HepG2 (cell line): ENCODE results near the gene KCTD13. TPM values are rescaled to one million over a fixed set of nuclear protein-coding genes. Genes with fewer than 3 reads are reported as not detected.

Experiments
- EZH2 ChIP-seq: conservative IDR thresholded peaks from 2 replicates; pipeline ENCODE4 v1.6.1; 2012; ENCODE audit warnings: mild to moderate bottlenecking, low read depth, low read length, moderate library complexity
- IRX3 ChIP-seq: sonication (generic); formaldehyde crosslinking; IDR thresholded peaks from 2 replicates; pipeline ENCODE4 v1.8.1; 2023; ENCODE audit warnings: mild to moderate bottlenecking, low read depth, missing genetic modification reagents, borderline replicate concordance
- PHB2 ChIP-seq: fragments of 450-650 bp; IDR thresholded peaks from 2 replicates; pipeline ENCODE4 v1.6.1; 2018; ENCODE audit not compliant: partially characterized antibody
- PRDM15 ChIP-seq: sonication (generic); formaldehyde crosslinking; IDR thresholded peaks from 2 replicates; pipeline ENCODE4 v1.4.0; 2020; ENCODE audit warnings: missing genetic modification reagents
- SRSF9 ChIP-seq: fragments of 200-400 bp; formaldehyde crosslinking; IDR thresholded peaks from 2 replicates; pipeline ENCODE4 v1.6.1; 2018; ENCODE audit warnings: borderline replicate concordance, mild to moderate bottlenecking, low read depth, low read length; ENCODE audit not compliant: insufficient read depth, poor library complexity, severe bottlenecking
- TEAD3 ChIP-seq: optimal IDR thresholded peaks from 2 replicates; pipeline ENCODE3; 2016; ENCODE audit warnings: borderline replicate concordance
- ZBTB10 ChIP-seq: sonication (generic); formaldehyde crosslinking; IDR thresholded peaks from 2 replicates; pipeline ENCODE4 v1.4.0; 2020; ENCODE audit warnings: missing genetic modification reagents, borderline replicate concordance
- ZBTB20 ChIP-seq: sonication (generic); formaldehyde crosslinking; IDR thresholded peaks from 2 replicates; pipeline ENCODE4 v1.8.1; 2023; ENCODE audit warnings: missing genetic modification reagents, low read depth, mild to moderate bottlenecking, borderline replicate concordance
- ZGPAT ChIP-seq: IDR thresholded peaks from 2 replicates; pipeline ENCODE4 v1.6.1; 2016; ENCODE audit warnings: mild to moderate bottlenecking
- ZNF280B ChIP-seq: sonication (generic); formaldehyde crosslinking; IDR thresholded peaks from 2 replicates; pipeline ENCODE4 v1.5.0; 2020; ENCODE audit warnings: missing genetic modification reagents, mild to moderate bottlenecking, borderline replicate concordance
- ZNF512 ChIP-seq: sonication (generic); formaldehyde crosslinking; IDR thresholded peaks from 2 replicates; pipeline ENCODE4 v1.4.0; 2020; ENCODE audit warnings: mild to moderate bottlenecking, missing genetic modification reagents
- ZNF781 ChIP-seq: sonication (generic); formaldehyde crosslinking; IDR thresholded peaks from 2 replicates; pipeline ENCODE4 v1.5.1; 2020; ENCODE audit warnings: borderline replicate concordance, mild to moderate bottlenecking, missing genetic modification reagents; ENCODE audit errors: not compliant biosample characterization
- ZNF878 ChIP-seq: sonication (generic); formaldehyde crosslinking; IDR thresholded peaks from 2 replicates; pipeline ENCODE4 v1.8.1; 2023; ENCODE audit warnings: mild to moderate bottlenecking, missing genetic modification reagents, moderate library complexity
- polyA plus RNA-seq, 8 experiments: library from polyadenylated mRNA; depleted of rRNA in 3 of 8; stranded (reverse) in 7 of 8; unstranded in 1 of 8; fragments of >200 nt; fragmentation: Illumina TruSeq in 4 of 8; extraction: Trizol in 4 of 8; gene quantifications; 2 replicates each; pipeline versions ENCODE4 v1.2.1 to v1.2.3, GENCODE V29; 2011 to 2016; ENCODE audit warnings: low read depth in 4 of 8, missing spikeins in 1 of 8, mixed read lengths in 1 of 8; ENCODE audit not compliant: insufficient read depth in 1 of 8
- total RNA-seq, 5 experiments: library from RNA; depleted of rRNA; stranded (reverse); fragments of >200 nt; fragmentation: Illumina TruSeq; extraction: Trizol; gene quantifications; 2 replicates each; pipeline ENCODE4 v1.2.3, GENCODE V29; 2016; ENCODE audit warnings: low read depth in 1 of 5

Gene KCTD13
- total and polyA plus RNA-seq, 2 of the 13 experiments (the other 11 are each of a cell fraction or from before 2014, with no cell fraction given), result 6.3 to 14.7 TPM

GRCh38 chr16:29963021-29963743, 37.2 kb upstream of the KCTD13 start (continued):
- TF ChIP-seq ZBTB10 (CRISPR knock-in tag) (no peak), ZNF878 (CRISPR knock-in tag) (no peak), EZH2 (no peak), SRSF9 (no peak), ZNF781 (CRISPR knock-in tag) (no peak), ZGPAT (CRISPR knock-in tag) (no peak), IRX3 (no peak), ZNF512 (CRISPR knock-in tag) (no peak), PHB2 (no peak), ZBTB20 (CRISPR knock-in tag) (no peak), TEAD3 (CRISPR knock-in tag) (no peak), PRDM15 (CRISPR knock-in tag) (peak; percentile 45; the same call in 1 of the 2 replicates), ZNF280B (CRISPR knock-in tag) (0 out of 2 replicates have a peak, but pooled peaks have one; percentile 53)
